GM18517 (cell line): ENCODE data around the gene CLEC18B.
"Not testable (repeated sequence)": the region's sequence is repeated elsewhere in the genome, so short reads cannot be mapped to it uniquely, and the experiment has no call there.

Experiments used
- ATAC-seq: cut with Tn5 transposase; IDR thresholded peaks from one replicate; pipeline ENCODE4 v1.9.1; 2021; ENCODE audit warnings: mild to moderate bottlenecking, moderate library complexity; ENCODE audit not compliant: unreplicated experiment

Gene CLEC18B

GRCh38 chr16:74367469-74368001 is 53.7 kb downstream of the CLEC18B start:
- ATAC-seq = peak; percentile 43

GRCh38 chr16:74361646-74362610 is 59.4 kb downstream of the CLEC18B start:
- ATAC-seq = not testable (repeated sequence)
